LNCaP clone FGC (cell line): ENCODE measurements around the gene EXOC4.

Source experiments
- DNase-seq: peaks from one replicate; pipeline ENCODE4 v3.0.0-alpha.2; 2011; ENCODE audit warnings: low read depth
- H3K4me3 ChIP-seq: 2 replicates; pipeline ENCODE4 v1.5.1; 2011; ENCODE audit warnings: mild to moderate bottlenecking, low read depth, low read length, control low read depth
- TF ChIP-seq, protein P1 (sequence below): IDR thresholded peaks from 2 replicates; pipeline ENCODE4 v1.5.1; 2012; ENCODE audit warnings: mild to moderate bottlenecking; ENCODE audit not compliant: control insufficient read depth, insufficient read depth; ENCODE audit errors: extremely low read depth

Gene EXOC4

DNA sequence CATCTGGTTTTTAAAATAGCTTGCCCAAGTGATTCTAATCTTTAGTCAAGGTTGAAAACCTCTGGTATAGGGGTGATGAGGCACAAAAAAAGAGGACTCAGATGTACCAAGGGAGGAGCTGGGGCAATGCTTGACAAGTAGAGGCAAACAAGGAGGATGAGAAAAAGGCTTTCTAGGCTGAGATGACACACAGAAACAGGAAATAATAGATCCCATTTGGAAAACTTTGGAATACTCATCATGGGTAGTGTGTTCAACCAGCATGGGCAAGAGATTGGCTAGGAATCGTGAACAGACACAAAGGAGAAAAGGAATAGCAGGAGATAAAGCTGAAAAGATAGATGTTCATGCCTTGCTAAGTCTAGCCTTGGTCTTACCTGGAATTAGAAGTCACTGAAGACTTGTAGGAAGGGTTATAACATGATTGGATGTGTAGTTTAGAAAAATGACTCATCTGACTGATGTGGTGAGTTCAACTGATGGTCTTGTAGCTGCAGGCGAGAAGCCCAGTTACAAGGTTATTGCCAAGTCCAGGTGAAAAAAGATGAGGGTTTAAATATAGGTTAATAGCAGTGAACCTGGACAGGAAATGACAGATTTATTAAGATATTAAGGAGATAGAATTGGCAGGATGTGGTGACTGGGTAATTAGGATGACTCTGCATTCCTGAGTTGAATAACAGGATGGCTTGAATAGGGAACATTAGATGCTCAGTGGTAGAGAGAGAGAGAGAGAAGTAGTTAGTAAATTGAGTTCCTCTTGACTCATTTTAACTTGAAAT lies 660.2 kb downstream of the EXOC4 start:
- DNase-seq, result no peak
- TF ChIP-seq, protein P1, sequence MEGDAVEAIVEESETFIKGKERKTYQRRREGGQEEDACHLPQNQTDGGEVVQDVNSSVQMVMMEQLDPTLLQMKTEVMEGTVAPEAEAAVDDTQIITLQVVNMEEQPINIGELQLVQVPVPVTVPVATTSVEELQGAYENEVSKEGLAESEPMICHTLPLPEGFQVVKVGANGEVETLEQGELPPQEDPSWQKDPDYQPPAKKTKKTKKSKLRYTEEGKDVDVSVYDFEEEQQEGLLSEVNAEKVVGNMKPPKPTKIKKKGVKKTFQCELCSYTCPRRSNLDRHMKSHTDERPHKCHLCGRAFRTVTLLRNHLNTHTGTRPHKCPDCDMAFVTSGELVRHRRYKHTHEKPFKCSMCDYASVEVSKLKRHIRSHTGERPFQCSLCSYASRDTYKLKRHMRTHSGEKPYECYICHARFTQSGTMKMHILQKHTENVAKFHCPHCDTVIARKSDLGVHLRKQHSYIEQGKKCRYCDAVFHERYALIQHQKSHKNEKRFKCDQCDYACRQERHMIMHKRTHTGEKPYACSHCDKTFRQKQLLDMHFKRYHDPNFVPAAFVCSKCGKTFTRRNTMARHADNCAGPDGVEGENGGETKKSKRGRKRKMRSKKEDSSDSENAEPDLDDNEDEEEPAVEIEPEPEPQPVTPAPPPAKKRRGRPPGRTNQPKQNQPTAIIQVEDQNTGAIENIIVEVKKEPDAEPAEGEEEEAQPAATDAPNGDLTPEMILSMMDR, result no peak
- H3K4me3 ChIP-seq, result no peak overlapping the region

DNA sequence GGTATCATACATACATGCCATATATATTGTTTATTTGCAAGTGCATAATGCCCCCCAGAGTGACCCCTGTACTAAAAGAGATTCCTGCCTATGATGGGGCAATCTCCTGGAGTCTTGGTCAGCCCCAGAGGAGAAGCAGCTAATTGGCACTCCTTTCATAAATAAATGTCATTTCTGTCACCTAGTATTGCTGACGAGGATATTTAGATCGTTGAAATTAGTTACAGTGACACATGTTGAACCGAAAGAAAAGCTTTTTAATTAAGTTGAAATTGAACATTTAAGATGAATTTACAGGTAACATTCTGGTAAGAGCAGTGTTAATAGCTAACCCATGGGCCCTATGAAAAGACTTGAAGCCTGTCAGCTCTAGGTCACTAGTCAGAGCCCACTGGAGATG lies 663.7 kb downstream of the EXOC4 start:
- TF ChIP-seq, protein P1, result no peak
- no peak overlapping the region for H3K4me3 ChIP-seq
- DNase-seq, result no peak

DNA sequence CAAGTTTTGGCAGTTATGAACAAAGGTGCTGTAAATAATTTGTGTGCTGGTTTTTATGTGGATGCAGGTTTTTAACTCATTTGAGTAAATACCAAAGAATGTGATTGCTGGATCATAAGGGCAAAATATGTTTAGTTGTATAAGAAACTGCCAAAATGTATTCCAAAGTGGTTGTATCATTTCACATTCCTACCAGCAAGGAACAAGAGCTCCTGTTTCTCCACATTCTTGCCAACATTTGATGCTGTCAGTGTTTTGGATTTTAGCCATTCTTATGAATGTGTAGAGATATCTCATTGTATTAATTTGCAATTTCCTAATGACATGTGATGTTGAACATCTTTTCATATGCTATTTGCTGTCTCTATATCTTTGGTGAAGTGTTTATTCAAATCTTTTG lies 666.9 kb downstream of the EXOC4 start:
- no peak for DNase-seq
- TF ChIP-seq, protein P1, result no peak
- H3K4me3 ChIP-seq, result no peak overlapping the region

DNA sequence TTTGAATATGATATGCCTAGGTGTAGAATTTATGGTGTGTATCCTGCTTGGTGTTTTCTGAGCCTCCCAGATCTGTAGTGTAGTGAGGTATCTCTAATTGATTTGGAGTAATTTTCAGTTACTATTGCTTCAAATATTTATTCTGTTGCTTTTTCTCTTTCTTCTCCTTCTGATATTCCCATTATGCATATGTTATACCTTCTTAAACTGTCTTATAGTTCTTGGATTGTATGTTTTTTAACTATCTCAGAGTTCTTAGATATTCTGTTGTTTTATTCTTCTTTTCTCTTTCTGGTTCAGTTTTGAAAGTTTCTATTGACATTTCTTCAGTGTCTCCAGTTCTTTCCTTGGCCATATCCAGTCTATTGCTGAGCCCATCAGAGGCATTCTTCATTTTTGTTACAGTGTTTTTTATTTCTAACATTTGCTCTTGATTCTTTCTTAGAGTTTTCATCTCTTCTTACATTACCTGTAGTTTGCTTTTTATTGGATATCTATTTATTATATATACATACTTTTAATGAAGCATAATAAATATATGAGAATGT lies 668.8 kb downstream of the EXOC4 start:
- TF ChIP-seq, protein P1, result no peak
- DNase-seq, result no peak

DNA sequence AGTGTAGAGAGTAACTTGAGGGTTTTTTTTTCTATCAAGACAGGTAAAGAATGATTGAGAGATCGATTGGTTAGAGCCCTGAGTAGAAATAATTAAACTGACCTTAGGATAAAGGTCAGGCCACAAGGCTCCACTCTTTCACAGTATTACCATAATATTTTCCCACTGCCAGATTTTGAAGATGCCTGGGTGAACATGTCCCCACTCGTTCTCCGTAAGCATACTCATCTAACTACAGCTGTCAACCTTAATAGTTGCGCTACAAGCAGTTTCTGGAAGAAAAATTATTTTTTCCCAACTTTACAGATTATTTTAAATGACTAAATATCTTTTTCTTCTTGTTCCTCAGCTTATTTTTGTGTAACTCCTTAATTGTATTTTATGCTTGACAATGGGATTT lies 671.1 kb downstream of the EXOC4 start:
- no peak for DNase-seq
- no peak overlapping the region for H3K4me3 ChIP-seq
- TF ChIP-seq, protein P1, result no peak

More for the DNA sequence above, 668.8 kb downstream of the EXOC4 start:
- H3K4me3 ChIP-seq, result no peak overlapping the region

DNA sequence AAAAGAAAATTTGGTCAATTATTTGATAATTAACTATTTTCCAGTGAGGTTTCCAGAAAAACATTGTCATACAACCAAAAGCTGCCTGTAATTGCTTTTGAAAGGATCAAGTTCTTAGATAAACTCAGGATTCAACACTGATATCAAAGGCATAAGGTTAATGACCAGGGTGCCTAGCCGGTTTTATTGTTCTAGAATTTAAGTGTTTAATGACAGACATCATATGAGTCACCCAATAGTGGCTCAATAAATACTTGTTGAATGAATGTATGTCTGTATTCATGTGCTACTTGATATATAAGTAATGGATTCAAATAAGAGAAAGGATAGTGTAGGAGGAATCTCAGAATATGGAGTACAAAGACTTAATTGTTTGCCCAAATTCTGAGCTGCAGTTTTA lies 678.2 kb downstream of the EXOC4 start:
- TF ChIP-seq, protein P1, result no peak
- no peak for DNase-seq

DNA sequence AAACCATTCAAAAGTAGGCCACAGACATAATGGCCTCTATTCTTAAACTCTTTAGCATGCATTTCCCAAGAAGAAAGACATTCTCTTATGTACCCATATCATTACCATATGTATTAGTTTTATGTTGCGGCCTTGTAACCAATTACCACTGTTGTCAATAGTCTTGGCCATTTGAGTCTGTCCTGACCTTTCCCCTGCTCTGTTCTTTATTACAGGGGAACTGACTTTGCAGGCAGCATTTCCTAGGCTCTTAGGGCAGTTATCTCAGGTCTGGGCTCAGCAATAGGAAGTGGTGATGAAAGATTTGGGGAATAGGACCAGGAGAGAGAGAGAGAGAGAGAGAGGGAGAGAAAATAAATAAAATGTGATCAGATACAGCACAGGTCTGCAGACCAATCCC lies 679.7 kb downstream of the EXOC4 start:
- no peak for DNase-seq
- H3K4me3 ChIP-seq, result no peak overlapping the region
- TF ChIP-seq, protein P1, result no peak

More for the DNA sequence above, 678.2 kb downstream of the EXOC4 start:
- no peak overlapping the region for H3K4me3 ChIP-seq
